ENCODE data around the gene GNAS.

DNA sequence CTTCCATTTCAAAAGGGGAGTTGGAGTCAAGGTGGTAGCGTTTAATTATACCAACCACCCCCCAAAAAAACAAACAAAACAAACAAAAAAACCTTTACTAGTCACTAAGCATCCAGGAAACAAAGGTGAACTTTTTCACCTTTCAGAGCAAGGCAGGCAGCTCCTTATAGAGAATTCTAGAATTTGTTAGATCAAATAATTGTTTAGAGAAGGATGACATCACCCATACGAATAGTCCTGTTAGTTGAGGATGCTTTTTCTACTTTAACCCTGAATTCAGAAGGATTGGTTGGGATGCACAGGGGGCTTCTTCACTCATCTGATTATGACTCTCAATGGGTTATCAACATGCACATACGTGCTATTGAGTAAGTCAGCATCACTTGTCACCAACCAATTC lies 44.3 kb downstream of the GNAS start:
- TF ChIP-seq POLR2A (IDR thresholded peaks at IDR 0.05) = no peak
- TF ChIP-seq POLR2AphosphoS5 (IDR thresholded peaks at IDR 0.05; ENCODE audit: insufficient read depth in 1 of 2, low read depth in 1 of 2) = no peak
- TF ChIP-seq, protein P1, sequence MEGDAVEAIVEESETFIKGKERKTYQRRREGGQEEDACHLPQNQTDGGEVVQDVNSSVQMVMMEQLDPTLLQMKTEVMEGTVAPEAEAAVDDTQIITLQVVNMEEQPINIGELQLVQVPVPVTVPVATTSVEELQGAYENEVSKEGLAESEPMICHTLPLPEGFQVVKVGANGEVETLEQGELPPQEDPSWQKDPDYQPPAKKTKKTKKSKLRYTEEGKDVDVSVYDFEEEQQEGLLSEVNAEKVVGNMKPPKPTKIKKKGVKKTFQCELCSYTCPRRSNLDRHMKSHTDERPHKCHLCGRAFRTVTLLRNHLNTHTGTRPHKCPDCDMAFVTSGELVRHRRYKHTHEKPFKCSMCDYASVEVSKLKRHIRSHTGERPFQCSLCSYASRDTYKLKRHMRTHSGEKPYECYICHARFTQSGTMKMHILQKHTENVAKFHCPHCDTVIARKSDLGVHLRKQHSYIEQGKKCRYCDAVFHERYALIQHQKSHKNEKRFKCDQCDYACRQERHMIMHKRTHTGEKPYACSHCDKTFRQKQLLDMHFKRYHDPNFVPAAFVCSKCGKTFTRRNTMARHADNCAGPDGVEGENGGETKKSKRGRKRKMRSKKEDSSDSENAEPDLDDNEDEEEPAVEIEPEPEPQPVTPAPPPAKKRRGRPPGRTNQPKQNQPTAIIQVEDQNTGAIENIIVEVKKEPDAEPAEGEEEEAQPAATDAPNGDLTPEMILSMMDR (IDR thresholded peaks at IDR 0.05) = no peak

Measured in vagina (tissue), 2 donors.